MCF 10A (cell line): Measurements from ENCODE around the gene CDC42EP5. TPM values are rescaled to one million over a fixed set of nuclear protein-coding genes. Genes with fewer than 3 reads are reported as not detected.
"Not testable (repeated sequence)": the region's sequence is repeated elsewhere in the genome, so short reads cannot be mapped to it uniquely, and the experiment has no call there.

ENCODE experiments used
- BruUV-seq: library from RNA; stranded (reverse); fragments of 400-500 nt; replicated peaks from 2 replicates; lab custom pipeline; 2021; lab: Mats Ljungman, UMichigan
- CTCF ChIA-PET: fragments of 300-600 bp; sonication (Branson Sonifier 250); formaldehyde crosslinking; extraction: SDS; loops from one replicate; lab custom pipeline; 2021; ENCODE audit warnings: antibody characterized with exemption, inconsistent platforms; lab: Yijun Ruan, JAX
- POLR2A ChIA-PET: fragments of 300-600, 350-650 bp; sonication (Branson Sonifier 250); formaldehyde crosslinking; extraction: SDS; loops from one replicate; lab custom pipeline; 2020; ENCODE audit warnings: antibody characterized with exemption, inconsistent platforms; lab: Yijun Ruan, JAX
- DNase-seq: peaks from one replicate; pipeline ENCODE4 v3.0.0-alpha.2; 2018; ENCODE audit not compliant: unreplicated experiment
- H3K27ac Mint-ChIP-seq: one replicate; pipeline ENCODE4 v1.8.0; 2022; ENCODE audit warnings: mild to moderate bottlenecking, low read depth, mixed read lengths; ENCODE audit not compliant: unreplicated experiment
- H3K27me3 Mint-ChIP-seq: one replicate; pipeline ENCODE4 v1.8.0; 2022; ENCODE audit warnings: mixed read lengths; ENCODE audit not compliant: insufficient read depth, unreplicated experiment
- H3K36me3 Mint-ChIP-seq: one replicate; pipeline ENCODE4 v1.8.0; 2022; ENCODE audit warnings: mild to moderate bottlenecking, moderate library complexity, mixed read lengths; ENCODE audit not compliant: insufficient read depth, unreplicated experiment
- H3K4me1 Mint-ChIP-seq: one replicate; pipeline ENCODE4 v1.8.0; 2022; ENCODE audit warnings: mixed read lengths; ENCODE audit not compliant: insufficient read depth, unreplicated experiment
- H3K4me3 Mint-ChIP-seq: one replicate; pipeline ENCODE4 v1.8.0; 2022; ENCODE audit warnings: mild to moderate bottlenecking, moderate library complexity, mixed read lengths; ENCODE audit not compliant: unreplicated experiment
- H3K9me3 Mint-ChIP-seq: one replicate; pipeline ENCODE4 v1.8.0; 2022; ENCODE audit warnings: mixed read lengths; ENCODE audit not compliant: unreplicated experiment
- intact Hi-C: fragments of 100-400 bp; cut with micrococcal nuclease; formaldehyde crosslinking; loops from 2 replicates; pipeline ENCODE4 v1.14.1; 2022
- total RNA-seq: library from RNA; stranded (reverse); gene quantifications from 2 replicates; pipeline ENCODE4 v1.2.3, GENCODE V29; 2022
- TF ChIP-seq, protein P1 (sequence below): fragments of 200-600 bp; IDR thresholded peaks from one replicate; pipeline ENCODE4 v1.8.0; 2022; ENCODE audit warnings: antibody characterized with exemption, mild to moderate bottlenecking; ENCODE audit not compliant: unreplicated experiment

Gene CDC42EP5
- total RNA-seq, 1 experiment from 2014 or later: 3.0 TPM

DNA sequence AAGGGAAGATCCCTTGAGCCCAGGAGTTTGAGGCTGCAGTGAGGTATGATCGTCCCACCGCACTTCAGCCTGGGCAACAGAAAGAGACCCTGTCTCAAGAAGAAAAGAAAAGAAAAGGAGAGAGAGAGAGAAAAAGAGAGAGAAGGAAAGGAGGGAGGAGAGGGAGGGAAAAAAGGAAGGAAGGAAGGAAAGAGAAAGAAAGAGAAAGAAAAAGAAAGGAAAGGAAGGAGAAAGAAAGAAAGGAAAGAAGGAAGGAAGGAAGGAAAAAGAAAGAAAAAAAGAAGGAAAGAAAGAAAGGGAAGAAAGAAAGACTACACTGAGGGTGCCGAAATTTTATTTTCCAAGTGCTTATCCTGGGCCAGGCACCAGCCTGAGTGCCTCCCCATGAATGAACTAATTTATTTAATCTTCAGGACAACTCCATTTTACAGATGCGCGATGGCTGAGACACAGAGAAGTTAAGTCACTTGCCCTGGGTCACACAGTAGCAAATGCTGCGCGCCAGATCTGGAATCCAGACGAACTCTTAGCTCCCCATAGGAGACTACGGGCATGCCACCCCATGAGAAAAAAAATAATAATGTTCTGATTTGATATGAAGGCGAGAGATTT, 2.7 kb downstream of the CDC42EP5 start:
- TF ChIP-seq, protein P1, sequence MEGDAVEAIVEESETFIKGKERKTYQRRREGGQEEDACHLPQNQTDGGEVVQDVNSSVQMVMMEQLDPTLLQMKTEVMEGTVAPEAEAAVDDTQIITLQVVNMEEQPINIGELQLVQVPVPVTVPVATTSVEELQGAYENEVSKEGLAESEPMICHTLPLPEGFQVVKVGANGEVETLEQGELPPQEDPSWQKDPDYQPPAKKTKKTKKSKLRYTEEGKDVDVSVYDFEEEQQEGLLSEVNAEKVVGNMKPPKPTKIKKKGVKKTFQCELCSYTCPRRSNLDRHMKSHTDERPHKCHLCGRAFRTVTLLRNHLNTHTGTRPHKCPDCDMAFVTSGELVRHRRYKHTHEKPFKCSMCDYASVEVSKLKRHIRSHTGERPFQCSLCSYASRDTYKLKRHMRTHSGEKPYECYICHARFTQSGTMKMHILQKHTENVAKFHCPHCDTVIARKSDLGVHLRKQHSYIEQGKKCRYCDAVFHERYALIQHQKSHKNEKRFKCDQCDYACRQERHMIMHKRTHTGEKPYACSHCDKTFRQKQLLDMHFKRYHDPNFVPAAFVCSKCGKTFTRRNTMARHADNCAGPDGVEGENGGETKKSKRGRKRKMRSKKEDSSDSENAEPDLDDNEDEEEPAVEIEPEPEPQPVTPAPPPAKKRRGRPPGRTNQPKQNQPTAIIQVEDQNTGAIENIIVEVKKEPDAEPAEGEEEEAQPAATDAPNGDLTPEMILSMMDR: no peak
- Mint-ChIP-seq H3K27ac (no peak overlapping the region), H3K27me3 (peaks cover 21% of the 10 kb centered on the region), H3K9me3 (no peaks in the 10 kb centered on the region), H3K4me1 (peaks cover 18% of the 10 kb centered on the region), H3K4me3 (no peak overlapping the region), H3K36me3 (no peaks in the 10 kb centered on the region)
- DNase-seq: no peak
- ChIA-PET POLR2A (interaction anchor here (0.6 to 2.2 kb wide), 2 partner anchors 15 to 22 kb away, joined by 4 to 6 read pairs; partner anchors contain the start of gene LENG8), CTCF (interaction anchor here (0.7 to 1.5 kb wide), 4 partner anchors 8 to 1179 kb away, joined by 3 to 11 read pairs (median 4); no protein-coding TSS in a partner anchor)
- no TSS peak for BruUV-seq
- intact Hi-C loops: no loop called here

DNA sequence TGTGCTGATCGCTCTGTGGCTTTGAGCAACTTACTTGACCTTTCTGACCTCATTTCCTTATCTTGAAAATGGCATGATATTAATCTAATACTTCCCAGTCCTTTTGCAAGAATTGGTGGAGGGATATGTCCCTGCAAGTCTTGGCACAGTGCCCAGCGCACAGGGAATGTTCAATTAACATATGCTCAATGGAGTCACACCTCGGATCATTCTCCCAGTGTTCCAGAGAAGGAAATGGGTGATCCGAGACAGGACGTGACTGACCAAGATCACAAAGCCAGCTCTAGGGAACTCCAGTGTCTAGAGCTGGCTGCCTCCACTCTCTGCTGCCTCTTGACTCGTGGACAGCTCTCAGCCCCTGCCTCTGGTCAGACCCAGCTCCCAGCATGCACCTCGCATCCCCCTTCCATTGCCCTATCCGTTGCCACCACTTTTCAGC, 3.6 kb downstream of the CDC42EP5 start:
- intact Hi-C loops: no loop called here
- Mint-ChIP-seq H3K9me3 (no peaks in the 10 kb centered on the region), H3K27me3 (peaks cover 21% of the 10 kb centered on the region), H3K36me3 (no peaks in the 10 kb centered on the region), H3K4me1 (peaks cover 18% of the 10 kb centered on the region), H3K4me3 (no peak overlapping the region), H3K27ac (no peak overlapping the region)
- ChIA-PET CTCF (interaction anchor here (0.6 to 2.7 kb wide), 5 partner anchors 9 to 676 kb away, joined by 3 to 11 read pairs (median 6); no protein-coding TSS in a partner anchor), POLR2A (interaction anchor here (0.7 to 2.2 kb wide), 2 partner anchors 21 kb away, joined by 5 to 6 read pairs; partner anchors contain the start of gene LENG8)
- DNase-seq: no peak
- no TSS peak for BruUV-seq
- TF ChIP-seq, protein P1: no peak

DNA sequence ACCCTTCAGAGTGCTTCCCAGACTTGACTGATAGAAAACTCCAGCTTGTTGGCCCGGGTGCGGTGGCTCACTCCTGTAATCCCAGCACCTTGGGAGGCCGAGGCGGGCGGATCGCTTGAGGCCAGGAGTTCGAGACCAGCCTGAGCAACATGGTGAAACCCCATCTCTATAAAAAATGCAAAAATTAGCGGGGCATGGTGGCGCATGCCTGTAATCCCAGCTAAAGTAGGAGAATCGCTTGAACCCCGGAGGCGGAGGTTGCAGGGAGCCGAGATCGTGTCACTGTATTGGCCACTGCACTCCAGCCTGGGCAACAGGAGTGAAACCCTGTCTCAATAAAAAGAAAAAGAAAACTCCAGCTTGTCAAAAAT, 7.0 kb downstream of the CDC42EP5 start:
- H3K9me3 Mint-ChIP-seq, BruUV-seq, DNase-seq, intact Hi-C loops, H3K27ac Mint-ChIP-seq: not testable (repeated sequence)
- peaks cover 24% of the 10 kb centered on the region for H3K36me3 Mint-ChIP-seq
- peak overlapping the region; percentile 36 for H3K4me3 Mint-ChIP-seq
- CTCF ChIA-PET: interaction anchor here (0.7 to 0.8 kb wide), 2 partner anchors 12 to 27 kb away, joined by 3 read pairs; no protein-coding TSS in a partner anchor
- POLR2A ChIA-PET: interaction anchor here (0.9 kb wide), 1 partner anchor 17 kb away, joined by 6 read pairs; the partner anchor contains the start of gene LENG8
- peaks cover 12% of the 10 kb centered on the region for H3K4me1 Mint-ChIP-seq
- peaks cover 20% of the 10 kb centered on the region for H3K27me3 Mint-ChIP-seq

DNA sequence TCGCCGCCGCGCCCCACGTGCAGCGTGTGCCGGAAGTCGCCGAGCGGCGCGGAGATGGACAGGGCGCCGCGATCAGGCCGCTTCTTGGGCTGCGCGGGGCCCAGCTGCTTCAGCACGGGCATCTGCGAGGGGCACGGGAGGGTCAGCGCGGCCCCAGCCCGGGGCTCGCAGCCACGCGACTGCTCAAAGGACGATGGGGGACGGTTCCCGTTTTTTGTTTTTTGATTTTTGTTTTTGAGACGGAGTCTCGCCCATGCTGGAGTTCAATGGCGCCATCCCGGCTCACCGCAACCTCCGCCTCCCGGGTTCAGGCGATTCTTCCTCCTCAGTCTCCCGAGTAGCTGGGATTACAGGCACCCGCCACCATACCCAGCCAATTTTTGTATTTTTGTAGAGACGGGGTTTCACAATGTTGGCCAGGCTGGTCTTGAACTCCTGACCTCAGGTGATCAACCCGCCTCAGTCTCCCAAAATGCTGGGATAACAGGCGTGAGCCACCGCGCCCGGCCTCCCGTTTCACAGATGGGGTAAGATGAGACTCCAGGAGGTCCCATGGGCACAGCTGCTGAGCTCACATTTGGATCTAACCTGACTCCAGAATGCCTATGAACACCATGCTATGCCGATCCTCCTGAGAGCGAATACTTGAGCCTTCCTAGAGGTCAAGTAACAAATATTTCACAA, 7.5 kb downstream of the CDC42EP5 start:
- no peaks in the 10 kb centered on the region for H3K9me3 Mint-ChIP-seq
- peaks cover 11% of the 10 kb centered on the region for H3K4me1 Mint-ChIP-seq
- intact Hi-C loops: no loop called here
- peak overlapping the region; percentile 36 for H3K4me3 Mint-ChIP-seq
- peaks cover 15% of the 10 kb centered on the region for H3K27me3 Mint-ChIP-seq
- CTCF ChIA-PET: interaction anchor here (0.7 to 0.8 kb wide), 2 partner anchors 12 to 27 kb away, joined by 3 read pairs; no protein-coding TSS in a partner anchor
- DNase-seq: no peak
- TF ChIP-seq, protein P1: no peak
- peaks cover 29% of the 10 kb centered on the region for H3K36me3 Mint-ChIP-seq
- no peak overlapping the region for H3K27ac Mint-ChIP-seq
- no TSS peak for BruUV-seq
- POLR2A ChIA-PET: interaction anchor here (0.9 kb wide), 1 partner anchor 17 kb away, joined by 6 read pairs; the partner anchor contains the start of gene LENG8
